ENCODE results near the gene HCN2. TPM values are rescaled to one million over a fixed set of nuclear protein-coding genes. Genes with fewer than 3 reads are reported as not detected.

Gene HCN2
- total and polyA plus RNA-seq, 2 of the 13 experiments (the other 11 are each of a cell fraction or from before 2014, with no cell fraction given), result 0.01 TPM; not detected in 1

DNA sequence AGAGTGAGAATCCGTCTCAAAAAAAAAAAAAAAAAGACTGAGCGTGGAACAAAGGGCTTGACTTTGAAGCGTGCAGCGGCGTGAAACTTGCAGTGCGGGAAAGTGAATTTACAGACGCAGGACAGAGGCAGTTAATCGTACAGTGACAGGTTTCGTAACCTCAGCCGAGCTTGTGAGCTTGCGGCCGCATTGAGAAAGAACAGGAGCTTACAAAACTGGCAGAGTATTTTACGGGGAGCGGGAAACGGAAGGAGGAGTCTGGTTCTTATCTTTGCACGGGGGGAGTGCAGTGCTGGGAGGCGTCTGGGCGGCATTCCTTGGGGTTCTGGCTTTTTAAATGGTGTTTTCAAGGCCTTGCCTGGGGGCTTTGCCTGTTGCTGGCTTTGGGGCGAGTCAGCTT lies 23.3 kb upstream of the HCN2 start (continued):
- TF ChIP-seq ZNF607 (CRISPR knock-in tag; IDR thresholded peaks at IDR 0.05; ENCODE audit: borderline replicate concordance) (no peak), ZFYVE20 (CRISPR knock-in tag; IDR thresholded peaks at IDR 0.05; ENCODE audit: borderline replicate concordance, low read depth) (no peak), ZNF496 (CRISPR knock-in tag; IDR thresholded peaks at IDR 0.05; ENCODE audit: insufficient replicate concordance) (no peak), HOXA5 (CRISPR knock-in tag; IDR thresholded peaks at IDR 0.05) (no peak), IKZF5 (CRISPR knock-in tag; IDR thresholded peaks at IDR 0.05) (0 out of 2 replicates have a peak, but pooled peaks have one; percentile 51), MED1 (CRISPR knock-in tag; IDR thresholded peaks at IDR 0.05) (peak; percentile 48; the same call in 1 of the 2 replicates), MTA3 (CRISPR knock-in tag; IDR thresholded peaks at IDR 0.05) (no peak), CCDC6 (CRISPR knock-in tag; IDR thresholded peaks at IDR 0.05) (no peak), LCORL (IDR thresholded peaks at IDR 0.05) (no peak), LCORL (CRISPR knock-in tag; IDR thresholded peaks at IDR 0.05) (0 out of 2 replicates have a peak, but pooled peaks have one; percentile 29), SP1 (IDR thresholded peaks at IDR 0.05) (no peak), SP1 (CRISPR knock-in tag; IDR thresholded peaks at IDR 0.05) (no peak), SRSF1 (optimal IDR thresholded peaks at IDR 0.05; ENCODE audit: low read depth, low read length) (no peak), ZNF383 (CRISPR knock-in tag; IDR thresholded peaks at IDR 0.05; ENCODE audit: borderline replicate concordance) (no peak), ZFP36L2 (CRISPR knock-in tag; IDR thresholded peaks at IDR 0.05) (no peak), PCBP1 (IDR thresholded peaks at IDR 0.05; ENCODE audit: borderline replicate concordance, low read depth, low read length) (no peak), IKZF4 (CRISPR knock-in tag; IDR thresholded peaks at IDR 0.05; ENCODE audit: borderline replicate concordance, low read depth, not compliant biosample characterization) (no peak), SIN3A (IDR thresholded peaks at IDR 0.05; ENCODE audit: borderline replicate concordance, low read depth, low read length) (no peak), ATAD3A (CRISPR knock-in tag; IDR thresholded peaks at IDR 0.05) (no peak), ZNF780A (CRISPR knock-in tag; IDR thresholded peaks at IDR 0.05) (no peak), SIN3B (IDR thresholded peaks at IDR 0.05; ENCODE audit: low read length) (no peak), YEATS4 (CRISPR knock-in tag; IDR thresholded peaks at IDR 0.05; ENCODE audit: borderline replicate concordance) (no peak), ZNF883 (CRISPR knock-in tag; IDR thresholded peaks at IDR 0.05; ENCODE audit: not compliant biosample characterization) (no peak), RELA (CRISPR knock-in tag; IDR thresholded peaks at IDR 0.05) (no peak), ERF (CRISPR knock-in tag; IDR thresholded peaks at IDR 0.05) (0 out of 2 replicates have a peak, but pooled peaks have one; percentile 30), ZNF121 (CRISPR knock-in tag; IDR thresholded peaks at IDR 0.05) (no peak), ZNF331 (CRISPR knock-in tag; IDR thresholded peaks at IDR 0.05) (0 out of 2 replicates have a peak, but pooled peaks have one; percentile 22), ZIK1 (CRISPR knock-in tag; IDR thresholded peaks at IDR 0.05; ENCODE audit: borderline replicate concordance, low read depth) (no peak), ARNT (IDR thresholded peaks at IDR 0.05) (no peak), RARA (CRISPR knock-in tag; IDR thresholded peaks at IDR 0.05) (peak; percentile 31; the same call in 1 of the 2 replicates)
- TF ChIP-seq, protein P1, sequence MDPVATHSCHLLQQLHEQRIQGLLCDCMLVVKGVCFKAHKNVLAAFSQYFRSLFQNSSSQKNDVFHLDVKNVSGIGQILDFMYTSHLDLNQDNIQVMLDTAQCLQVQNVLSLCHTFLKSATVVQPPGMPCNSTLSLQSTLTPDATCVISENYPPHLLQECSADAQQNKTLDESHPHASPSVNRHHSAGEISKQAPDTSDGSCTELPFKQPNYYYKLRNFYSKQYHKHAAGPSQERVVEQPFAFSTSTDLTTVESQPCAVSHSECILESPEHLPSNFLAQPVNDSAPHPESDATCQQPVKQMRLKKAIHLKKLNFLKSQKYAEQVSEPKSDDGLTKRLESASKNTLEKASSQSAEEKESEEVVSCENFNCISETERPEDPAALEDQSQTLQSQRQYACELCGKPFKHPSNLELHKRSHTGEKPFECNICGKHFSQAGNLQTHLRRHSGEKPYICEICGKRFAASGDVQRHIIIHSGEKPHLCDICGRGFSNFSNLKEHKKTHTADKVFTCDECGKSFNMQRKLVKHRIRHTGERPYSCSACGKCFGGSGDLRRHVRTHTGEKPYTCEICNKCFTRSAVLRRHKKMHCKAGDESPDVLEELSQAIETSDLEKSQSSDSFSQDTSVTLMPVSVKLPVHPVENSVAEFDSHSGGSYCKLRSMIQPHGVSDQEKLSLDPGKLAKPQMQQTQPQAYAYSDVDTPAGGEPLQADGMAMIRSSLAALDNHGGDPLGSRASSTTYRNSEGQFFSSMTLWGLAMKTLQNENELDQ (CRISPR knock-in tag; IDR thresholded peaks at IDR 0.05; ENCODE audit: borderline replicate concordance), result no peak
- TF ChIP-seq, protein P2, sequence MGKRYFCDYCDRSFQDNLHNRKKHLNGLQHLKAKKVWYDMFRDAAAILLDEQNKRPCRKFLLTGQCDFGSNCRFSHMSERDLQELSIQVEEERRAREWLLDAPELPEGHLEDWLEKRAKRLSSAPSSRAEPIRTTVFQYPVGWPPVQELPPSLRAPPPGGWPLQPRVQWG (CRISPR knock-in tag; IDR thresholded peaks at IDR 0.05; ENCODE audit: borderline replicate concordance, low read depth), result no peak

Measured in HepG2 (cell line).